Measurements from ENCODE around the gene S100A8. TPM values are rescaled to one million over a fixed set of nuclear protein-coding genes. Genes with fewer than 3 reads are reported as not detected.
A peak's percentile ranks its signal among the peaks of the same experiment; 100 is the strongest.
"Not testable (repeated sequence)": the region's sequence is repeated elsewhere in the genome, so short reads cannot be mapped to it uniquely, and the experiment has no call there.

Gene S100A8
- total RNA-seq, 1 experiment from 2014 or later: not detected

DNA sequence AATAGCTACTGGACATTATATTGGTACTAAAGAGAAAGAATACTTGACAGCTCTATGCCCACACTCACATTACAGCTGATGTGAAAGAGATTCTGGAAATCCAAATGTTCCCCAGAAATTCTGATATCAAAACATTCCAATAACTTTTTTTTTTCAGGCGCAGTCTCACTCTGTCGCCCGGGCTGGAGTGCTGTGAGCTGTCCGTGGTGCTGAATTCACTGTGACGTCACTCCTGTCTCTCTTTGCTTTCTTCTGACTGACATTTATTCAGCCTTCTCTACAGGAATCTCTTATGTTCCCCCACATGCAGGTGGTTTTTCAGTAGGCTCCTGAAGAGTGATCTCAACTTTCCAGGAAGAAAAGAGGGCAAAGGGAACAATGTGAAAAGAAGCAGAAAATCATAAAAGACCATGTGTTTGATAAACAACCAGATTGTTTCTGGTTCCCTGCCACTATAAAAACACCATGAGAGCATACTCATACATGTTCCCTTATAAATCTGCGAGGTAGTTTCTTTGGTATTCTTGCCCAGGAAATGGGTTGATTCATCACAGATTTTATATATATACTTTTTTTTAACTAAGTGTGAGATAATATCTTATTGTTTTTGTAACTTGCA is 31.7 kb upstream of the S100A8 start:
- TF ChIP-seq EZH2 (IDR thresholded peaks at IDR 0.05; ENCODE audit: borderline replicate concordance, low read depth, low read length, poor library complexity, severe bottlenecking): no peak
- no peak for TF ChIP-seq CTCF (conservative IDR thresholded peaks at IDR 0.05; ENCODE audit: low read depth, low read length)
- Histone ChIP-seq H3K4me1 (ENCODE audit: insufficient read depth, low read length, poor library complexity, severe bottlenecking) (no peaks in the 10 kb centered on the region), H3K27me3 (replicated peaks; ENCODE audit: insufficient read depth, low read depth, low read length, poor library complexity) (peaks cover 31% of the 10 kb centered on the region), H3K9me3 (ENCODE audit: low read depth, low read length, poor library complexity, severe bottlenecking) (no peaks in the 10 kb centered on the region), H3K36me3 (ENCODE audit: insufficient read depth, low read length, poor library complexity, severe bottlenecking) (no peaks in the 10 kb centered on the region), H3K27ac (ENCODE audit: low read depth, low read length, poor library complexity, severe bottlenecking) (no peak overlapping the region), H3K4me3 (ENCODE audit: low read depth, low read length, poor library complexity, severe bottlenecking) (no peak overlapping the region)
- DNase-seq (ENCODE audit: low spot score): peak; percentile 76
- CTCF ChIA-PET: interaction anchor here (0.6 kb wide), 1 partner anchor 1136 kb away, joined by 5 read pairs; the partner anchor contains the start of gene UBE2Q1
- POLR2A ChIA-PET (ENCODE audit: low non-redundant PET): no interaction called here
- BruUV-seq (replicated peaks): no TSS peak
- intact Hi-C loops (cut with micrococcal nuclease; ENCODE audit: unreplicated experiment): loop anchor here (5.0 kb wide), 1 partner anchor 45 kb away; no protein-coding TSS in a partner anchor

DNA sequence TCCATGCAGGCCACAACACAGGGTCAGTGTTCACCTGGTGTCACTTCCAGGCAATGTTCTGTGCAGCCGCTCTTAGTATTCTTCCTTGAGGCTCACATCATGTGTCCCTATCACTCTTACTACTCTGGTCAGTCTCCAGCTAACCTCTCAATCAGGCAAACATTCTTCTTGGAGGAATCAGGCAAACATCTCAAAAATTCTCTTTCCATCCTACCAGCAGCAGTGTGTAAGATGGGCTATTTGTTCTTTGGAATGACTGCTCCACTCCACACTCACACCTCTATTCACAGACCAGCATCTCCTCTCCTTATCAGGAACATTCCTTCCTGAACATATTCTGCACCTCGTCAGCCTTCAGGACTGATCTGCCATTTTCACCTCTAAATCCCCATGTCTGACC is 29.4 kb upstream of the S100A8 start:
- DNase-seq (ENCODE audit: low spot score): no peak
- no peak for TF ChIP-seq CTCF (conservative IDR thresholded peaks at IDR 0.05; ENCODE audit: low read depth, low read length)
- TF ChIP-seq EZH2 (IDR thresholded peaks at IDR 0.05; ENCODE audit: borderline replicate concordance, low read depth, low read length, poor library complexity, severe bottlenecking): no peak
- H3K4me3 ChIP-seq (ENCODE audit: low read depth, low read length, poor library complexity, severe bottlenecking): no peak overlapping the region
- H3K4me1 ChIP-seq (ENCODE audit: insufficient read depth, low read length, poor library complexity, severe bottlenecking): no peaks in the 10 kb centered on the region
- ChIA-PET CTCF (no interaction called here), POLR2A (ENCODE audit: low non-redundant PET) (no interaction called here)
- BruUV-seq (replicated peaks): no TSS peak
- intact Hi-C loops (cut with micrococcal nuclease; ENCODE audit: unreplicated experiment): loop anchor here (5.0 kb wide), 1 partner anchor 47 kb away; no protein-coding TSS in a partner anchor
- H3K36me3 ChIP-seq (ENCODE audit: insufficient read depth, low read length, poor library complexity, severe bottlenecking): no peaks in the 10 kb centered on the region
- H3K9me3 ChIP-seq (ENCODE audit: low read depth, low read length, poor library complexity, severe bottlenecking): no peaks in the 10 kb centered on the region
- H3K27me3 ChIP-seq (replicated peaks; ENCODE audit: insufficient read depth, low read depth, low read length, poor library complexity): peaks cover 25% of the 10 kb centered on the region
- H3K27ac ChIP-seq (ENCODE audit: low read depth, low read length, poor library complexity, severe bottlenecking): no peak overlapping the region

DNA sequence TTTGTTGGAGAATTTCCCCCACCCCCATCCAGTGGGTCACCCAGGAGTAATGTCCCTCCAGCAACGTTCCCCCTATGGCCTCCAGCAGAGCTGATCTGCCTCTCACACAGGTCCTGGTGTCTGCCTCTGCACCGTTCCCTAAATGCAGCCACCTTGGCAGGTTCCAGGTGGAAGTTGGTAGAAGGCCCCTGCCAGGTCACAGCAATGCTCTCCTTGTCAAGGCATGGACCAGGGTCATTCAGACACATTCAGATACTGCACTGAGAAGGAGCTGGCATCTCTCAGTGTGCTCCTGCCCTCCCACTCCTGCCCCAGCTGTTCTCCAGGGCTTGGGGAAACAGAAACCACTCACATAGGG is 28.5 kb upstream of the S100A8 start:
- H3K36me3 ChIP-seq (ENCODE audit: insufficient read depth, low read length, poor library complexity, severe bottlenecking); POLR2A ChIA-PET (ENCODE audit: low non-redundant PET); H3K9me3 ChIP-seq (ENCODE audit: low read depth, low read length, poor library complexity, severe bottlenecking); DNase-seq (ENCODE audit: low spot score); BruUV-seq (replicated peaks); CTCF ChIA-PET; H3K4me3 ChIP-seq (ENCODE audit: low read depth, low read length, poor library complexity, severe bottlenecking); intact Hi-C loops (cut with micrococcal nuclease; ENCODE audit: unreplicated experiment); H3K27ac ChIP-seq (ENCODE audit: low read depth, low read length, poor library complexity, severe bottlenecking); H3K4me1 ChIP-seq (ENCODE audit: insufficient read depth, low read length, poor library complexity, severe bottlenecking): not testable (repeated sequence)
- H3K27me3 ChIP-seq (replicated peaks; ENCODE audit: insufficient read depth, low read depth, low read length, poor library complexity): peaks cover 23% of the 10 kb centered on the region

GRCh38 chr1:153418758-153419435 is 28.0 kb upstream of the S100A8 start:
- DNase-seq (ENCODE audit: low spot score); H3K9me3 ChIP-seq (ENCODE audit: low read depth, low read length, poor library complexity, severe bottlenecking); H3K4me1 ChIP-seq (ENCODE audit: insufficient read depth, low read length, poor library complexity, severe bottlenecking); intact Hi-C loops (cut with micrococcal nuclease; ENCODE audit: unreplicated experiment); CTCF ChIA-PET; POLR2A ChIA-PET (ENCODE audit: low non-redundant PET); BruUV-seq (replicated peaks); H3K36me3 ChIP-seq (ENCODE audit: insufficient read depth, low read length, poor library complexity, severe bottlenecking); H3K4me3 ChIP-seq (ENCODE audit: low read depth, low read length, poor library complexity, severe bottlenecking); H3K27ac ChIP-seq (ENCODE audit: low read depth, low read length, poor library complexity, severe bottlenecking): not testable (repeated sequence)
- peaks cover 18% of the 10 kb centered on the region for H3K27me3 ChIP-seq (replicated peaks; ENCODE audit: insufficient read depth, low read depth, low read length, poor library complexity)
